RWPE1 (cell line): ENCODE data around the gene SLC39A3.

Experiments
- CTCF ChIA-PET: fragments of 350-600 bp; sonication (Branson Sonifier 250); formaldehyde crosslinking; extraction: SDS; loops from one replicate; lab custom pipeline; 2021; lab: Yijun Ruan, JAX
- POLR2A ChIA-PET: fragments of 400-600 bp; formaldehyde crosslinking; extraction: SDS; loops from one replicate; lab custom pipeline; 2020; ENCODE audit warnings: antibody characterized with exemption; ENCODE audit not compliant: low non-redundant PET; lab: Yijun Ruan, JAX
- DNase-seq: peaks from one replicate; pipeline ENCODE4 v3.0.0; 2012; ENCODE audit warnings: low spot score
- H3K27ac ChIP-seq: fragments of 450-650 bp; 2 replicates; pipeline ENCODE4 v1.5.1; 2017
- TF ChIP-seq, protein P1 (sequence below): fragments of 450-650 bp; conservative IDR thresholded peaks from 2 replicates; pipeline ENCODE4 v1.5.1; 2017; ENCODE audit warnings: low read depth, mild to moderate bottlenecking

Gene SLC39A3

DNA sequence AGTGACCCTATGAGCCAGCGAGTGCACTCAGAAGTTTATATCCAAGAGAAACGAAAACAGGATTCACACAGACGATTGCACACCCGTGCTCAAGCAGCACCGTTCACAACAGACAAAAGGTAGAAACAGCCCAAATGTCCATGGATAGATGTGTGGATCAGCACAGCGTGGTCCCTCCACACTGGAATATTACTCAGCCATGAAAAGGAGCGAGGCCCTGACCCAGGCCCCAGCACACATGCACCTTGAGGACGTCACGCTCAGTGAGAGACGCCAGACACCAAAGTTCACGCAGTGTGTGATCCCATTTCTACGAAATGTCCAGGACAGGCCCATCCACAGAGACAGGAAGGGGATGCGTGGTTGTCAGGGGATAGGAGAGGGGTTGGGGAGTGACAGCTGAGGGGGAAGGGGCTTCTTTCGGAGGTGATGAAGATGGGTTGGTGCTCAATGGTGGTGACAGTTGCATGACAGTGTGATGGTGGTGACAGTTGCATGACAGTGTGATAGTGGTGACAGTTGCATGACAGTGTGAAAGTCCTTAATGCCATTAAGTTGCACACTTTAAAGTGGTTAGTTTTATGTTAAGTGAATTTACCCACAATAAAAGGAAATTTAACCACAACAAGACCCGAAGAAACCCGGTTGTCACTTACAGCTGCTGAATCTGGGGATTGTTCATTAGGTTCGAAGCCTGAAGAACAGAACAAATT is 18.9 kb upstream of the SLC39A3 start:
- TF ChIP-seq, protein P1, sequence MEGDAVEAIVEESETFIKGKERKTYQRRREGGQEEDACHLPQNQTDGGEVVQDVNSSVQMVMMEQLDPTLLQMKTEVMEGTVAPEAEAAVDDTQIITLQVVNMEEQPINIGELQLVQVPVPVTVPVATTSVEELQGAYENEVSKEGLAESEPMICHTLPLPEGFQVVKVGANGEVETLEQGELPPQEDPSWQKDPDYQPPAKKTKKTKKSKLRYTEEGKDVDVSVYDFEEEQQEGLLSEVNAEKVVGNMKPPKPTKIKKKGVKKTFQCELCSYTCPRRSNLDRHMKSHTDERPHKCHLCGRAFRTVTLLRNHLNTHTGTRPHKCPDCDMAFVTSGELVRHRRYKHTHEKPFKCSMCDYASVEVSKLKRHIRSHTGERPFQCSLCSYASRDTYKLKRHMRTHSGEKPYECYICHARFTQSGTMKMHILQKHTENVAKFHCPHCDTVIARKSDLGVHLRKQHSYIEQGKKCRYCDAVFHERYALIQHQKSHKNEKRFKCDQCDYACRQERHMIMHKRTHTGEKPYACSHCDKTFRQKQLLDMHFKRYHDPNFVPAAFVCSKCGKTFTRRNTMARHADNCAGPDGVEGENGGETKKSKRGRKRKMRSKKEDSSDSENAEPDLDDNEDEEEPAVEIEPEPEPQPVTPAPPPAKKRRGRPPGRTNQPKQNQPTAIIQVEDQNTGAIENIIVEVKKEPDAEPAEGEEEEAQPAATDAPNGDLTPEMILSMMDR: no peak
- POLR2A ChIA-PET: no interaction called here
- DNase-seq: no peak
- CTCF ChIA-PET: interaction anchor here (0.6 to 0.8 kb wide), 3 partner anchors 40 to 426 kb away, joined by 3 read pairs; no protein-coding TSS in a partner anchor
- no peak overlapping the region for H3K27ac ChIP-seq

DNA sequence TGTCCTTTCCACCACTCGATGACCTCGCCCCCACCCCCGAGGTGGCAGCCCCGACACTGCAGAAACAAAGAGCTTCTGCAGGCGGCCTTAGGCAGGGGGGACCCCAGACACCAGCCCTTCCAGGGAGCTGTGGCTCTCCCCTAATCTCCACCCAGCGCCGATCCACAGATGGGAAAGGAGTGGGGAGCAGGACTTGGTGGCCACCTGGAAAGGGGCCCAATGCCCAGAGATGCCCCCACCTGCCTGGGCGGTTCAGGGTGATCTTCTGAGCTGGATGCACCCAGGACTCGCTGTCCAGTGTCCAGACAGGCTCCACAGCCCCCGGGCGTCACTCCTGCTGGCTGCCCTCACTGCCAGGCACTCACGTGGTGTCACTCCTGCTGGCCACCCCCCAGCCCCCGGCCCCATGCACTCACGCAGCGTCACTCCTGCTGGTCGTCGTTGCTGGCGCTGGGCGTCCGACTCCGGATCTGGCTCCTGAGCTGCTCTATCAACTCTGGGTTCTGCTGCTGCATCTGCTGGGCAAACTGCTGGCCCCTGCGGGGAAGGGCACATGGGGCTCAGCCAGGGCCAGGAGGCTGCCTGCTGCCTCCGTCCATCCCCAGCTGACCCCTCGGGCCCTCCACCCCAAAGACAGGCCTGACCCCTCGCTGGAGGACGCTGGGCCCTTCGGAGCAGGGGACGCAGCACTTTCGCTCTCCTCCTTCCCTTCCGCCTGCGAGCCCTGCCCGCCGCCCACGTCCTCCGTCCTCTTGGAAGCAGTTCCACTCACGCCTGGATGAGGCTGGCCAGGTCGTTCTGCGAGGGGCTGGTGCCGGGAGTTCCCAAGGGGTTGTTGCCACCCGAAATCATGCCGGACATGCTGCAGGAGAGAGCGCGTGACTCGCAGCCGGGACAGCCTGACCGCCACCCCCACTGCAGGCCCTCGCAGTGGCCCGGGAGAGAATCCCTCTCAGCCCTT is 17.4 kb upstream of the SLC39A3 start:
- POLR2A ChIA-PET: no interaction called here
- H3K27ac ChIP-seq: peak overlapping the region; percentile 26; the same call in 1 of the 2 replicates
- DNase-seq: no peak
- CTCF ChIA-PET: no interaction called here
- TF ChIP-seq, protein P1: no peak

DNA sequence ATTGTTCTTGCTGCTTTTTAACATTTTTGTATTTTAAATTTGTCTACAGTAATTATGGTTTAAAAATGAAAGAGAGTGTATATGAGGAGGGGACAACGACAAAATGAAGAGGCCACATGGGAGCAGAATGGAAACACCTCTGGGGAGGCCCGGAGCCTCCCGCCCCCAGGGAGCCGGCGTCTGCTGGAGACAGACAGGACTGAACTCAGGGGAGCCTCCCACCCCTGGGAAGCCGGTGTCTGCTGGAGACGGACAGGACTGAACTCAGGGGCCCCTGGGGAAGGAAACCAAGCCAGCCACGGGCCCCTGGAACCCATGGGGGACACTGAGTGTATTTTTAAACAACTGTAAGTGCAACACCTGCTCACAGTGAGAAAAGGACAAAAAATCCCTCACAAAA is 16.7 kb upstream of the SLC39A3 start:
- peak overlapping the region; percentile 26; the same call in 1 of the 2 replicates for H3K27ac ChIP-seq
- POLR2A ChIA-PET: no interaction called here
- DNase-seq: no peak
- CTCF ChIA-PET: no interaction called here
- TF ChIP-seq, protein P1: no peak

DNA sequence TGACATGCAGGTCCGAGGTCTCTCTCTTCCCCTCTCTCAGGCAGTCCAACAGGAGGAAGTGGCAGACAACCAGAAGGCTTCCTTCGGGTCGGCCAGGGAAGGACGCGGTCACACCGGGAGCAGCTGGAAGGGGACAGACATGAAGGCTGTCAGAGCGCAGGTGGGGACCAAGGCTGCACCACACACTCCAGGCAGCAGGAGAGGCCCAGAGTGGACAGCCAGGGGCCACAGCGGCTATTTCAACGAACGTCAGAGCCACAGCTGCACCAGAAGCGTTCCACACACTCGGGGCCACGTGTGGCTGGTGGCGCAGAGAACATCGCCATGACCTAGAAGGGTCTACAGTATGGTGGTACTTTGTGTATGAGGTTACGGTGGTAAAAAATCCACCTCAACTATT is 16.0 kb upstream of the SLC39A3 start:
- CTCF ChIA-PET: no interaction called here
- TF ChIP-seq, protein P1: no peak
- 0 out of 2 replicates have a peak overlapping the region, but pooled peaks have one; percentile 2 for H3K27ac ChIP-seq
- no peak for DNase-seq
- POLR2A ChIA-PET: no interaction called here

DNA sequence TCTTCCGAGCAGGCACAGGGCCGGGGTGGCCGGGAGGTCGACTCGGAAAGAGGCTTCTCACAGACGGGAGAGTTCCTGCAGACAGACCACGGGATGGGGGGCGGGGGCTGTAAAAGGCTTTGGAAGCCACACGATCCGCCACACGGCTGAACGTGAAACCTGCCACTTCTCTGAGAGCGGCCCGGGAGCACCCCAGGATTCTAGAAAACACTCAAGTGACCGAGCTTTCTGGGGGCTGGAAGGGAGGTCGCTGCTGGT is 15.6 kb upstream of the SLC39A3 start:
- H3K27ac ChIP-seq: 0 out of 2 replicates have a peak overlapping the region, but pooled peaks have one; percentile 2
- ChIA-PET POLR2A (no interaction called here), CTCF (interaction anchor here (0.6 kb wide), 1 partner anchor 54 kb away, joined by 3 read pairs; no protein-coding TSS in a partner anchor)
- TF ChIP-seq, protein P1: no peak
- DNase-seq: no peak
